K562 (cell line): Measurements from ENCODE around the gene CUL4B. TPM values are rescaled to one million over a fixed set of nuclear protein-coding genes. Genes with fewer than 3 reads are reported as not detected.

Experiments used
- ADNP ChIP-seq: fragments of 200-800 bp; sonication (Bioruptor generic); IDR thresholded peaks from 2 replicates; pipeline ENCODE4 v1.6.1; 2016; ENCODE audit warnings: missing genetic modification characterization, missing compliant biosample characterization
- ARID3A ChIP-seq: IDR thresholded peaks from 2 replicates; pipeline ENCODE4 v1.6.1; 2012; ENCODE audit warnings: low read depth, low read length, improper control_type of control experiment, borderline replicate concordance
- CCNT2 ChIP-seq: IDR thresholded peaks from 2 replicates; pipeline ENCODE4 v1.6.1; 2011; ENCODE audit warnings: borderline replicate concordance, low read depth, mild to moderate bottlenecking, moderate library complexity, mixed read lengths, low read length; ENCODE audit not compliant: insufficient read length; ENCODE audit errors: extremely low read depth
- EWSR1 ChIP-seq: fragments of 450-650 bp; IDR thresholded peaks from 2 replicates; pipeline ENCODE4 v1.6.1; 2018; ENCODE audit warnings: borderline replicate concordance, mild to moderate bottlenecking, low read depth, moderate library complexity; ENCODE audit not compliant: partially characterized antibody
- HCFC1 ChIP-seq: IDR thresholded peaks from 2 replicates; pipeline ENCODE4 v1.6.1; 2012; ENCODE audit warnings: low read depth, low read length, improper control_type of control experiment
- KHSRP ChIP-seq: fragments of 450-650 bp; IDR thresholded peaks from 2 replicates; pipeline ENCODE4 v1.6.1; 2017
- PTRF ChIP-seq: fragments of 450-650 bp; IDR thresholded peaks from 2 replicates; pipeline ENCODE4 v1.6.1; 2016; ENCODE audit warnings: mild to moderate bottlenecking, missing genetic modification characterization, missing compliant biosample characterization
- RB1 ChIP-seq: fragments of 450-650 bp; IDR thresholded peaks from 2 replicates; pipeline ENCODE4 v1.6.1; 2017; ENCODE audit warnings: low read depth, mild to moderate bottlenecking
- RBM15 ChIP-seq: fragments of 200-400 bp; formaldehyde crosslinking; IDR thresholded peaks from 2 replicates; pipeline ENCODE4 v1.6.1; 2018; ENCODE audit warnings: mild to moderate bottlenecking, low read length, moderate library complexity; ENCODE audit not compliant: insufficient read depth
- RNF2 ChIP-seq: sonication (generic); IDR thresholded peaks from 2 replicates; pipeline ENCODE4 v1.6.1; 2016
- STAG1 ChIP-seq: sonication (generic); formaldehyde crosslinking; IDR thresholded peaks from 2 replicates; pipeline ENCODE4 v1.5.0; 2020; ENCODE audit warnings: missing genetic modification reagents, borderline replicate concordance
- THRAP3 ChIP-seq: fragments of 450-650 bp; IDR thresholded peaks from 2 replicates; pipeline ENCODE4 v1.6.1; 2016; ENCODE audit warnings: mild to moderate bottlenecking, inconsistent platforms, borderline replicate concordance
- ZC3H8 ChIP-seq: fragments of 450-650 bp; IDR thresholded peaks from 2 replicates; pipeline ENCODE4 v1.6.1; 2017
- ZNF395 ChIP-seq: fragments of 200-800 bp; sonication (Bioruptor generic); IDR thresholded peaks from 2 replicates; pipeline ENCODE4 v1.6.1; 2017; ENCODE audit warnings: missing genetic modification characterization, missing compliant biosample characterization
- ZNF511 ChIP-seq: sonication (generic); formaldehyde crosslinking; IDR thresholded peaks from 2 replicates; pipeline ENCODE4 v1.8.0; 2022; ENCODE audit warnings: mild to moderate bottlenecking, missing genetic modification reagents
- ZNF518B ChIP-seq: fragments of 250-450 bp; sonication (Bioruptor Pico); IDR thresholded peaks from 2 replicates; pipeline ENCODE4 v1.5.0; 2021; ENCODE audit warnings: mild to moderate bottlenecking, moderate library complexity
- ZNF766 ChIP-seq: fragments of 200-800 bp; sonication (Bioruptor generic); conservative IDR thresholded peaks from 2 replicates; pipeline ENCODE4 v1.6.1; 2016; ENCODE audit warnings: missing genetic modification characterization, missing compliant biosample characterization
- polyA plus RNA-seq, 8 experiments: library from polyadenylated mRNA; depleted of rRNA in 4 of 8; stranded (reverse) in 5 of 8; unstranded in 3 of 8; fragments of >200 nt; fragmentation: Nextera tagmentation in 2 of 8; fragmentation: Illumina TruSeq in 1 of 8; extraction: Ambion mirVana in 2 of 8; extraction: Trizol in 1 of 8; gene quantifications; 2 replicates each; pipeline versions ENCODE4 v1.2.1 to v1.2.3, GENCODE V29; 2011 to 2014; ENCODE audit warnings: inconsistent platforms in 1 of 8, missing spikeins in 1 of 8
- total RNA-seq, 7 experiments: library from RNA; depleted of rRNA in 6 of 7; stranded (reverse); fragments of >200 nt in 6 of 7; fragmentation: Illumina TruSeq in 2 of 7; extraction: Trizol in 2 of 7; gene quantifications; 2 replicates each; pipeline versions ENCODE4 v1.2.1 to v1.2.3, GENCODE V29; 2011 to 2021; ENCODE audit warnings: low replicate concordance in 1 of 7

The CUL4B gene
- total and polyA plus RNA-seq, 9 of the 15 experiments (the other 6 are each of a cell fraction or from before 2014, with no cell fraction given) = 15.0 to 41.7 (median 37.5) TPM

GRCh38 chrX:120560405-120560841 is 339 bp downstream of the CUL4B start (continued):
- no peak for TF ChIP-seq ARID3A
- no peak for TF ChIP-seq EWSR1
- no peak for TF ChIP-seq RBM15
- no peak for TF ChIP-seq HCFC1
- no peak for TF ChIP-seq STAG1 (CRISPR knock-in tag)
- no peak for TF ChIP-seq ZNF518B (CRISPR knock-in tag)
- TF ChIP-seq RNF2 = no peak
- no peak for TF ChIP-seq KHSRP
- no peak for TF ChIP-seq ADNP (tag)
- no peak for TF ChIP-seq PTRF (tag)
- no peak for TF ChIP-seq ZNF511 (CRISPR knock-in tag)
- no peak for TF ChIP-seq RB1
- TF ChIP-seq ZC3H8 = 0 out of 2 replicates have a peak, but pooled peaks have one; percentile 62
- no peak for TF ChIP-seq ZNF395 (CRISPR knock-in tag)
- no peak for TF ChIP-seq ZNF766 (CRISPR knock-in tag)
- no peak for TF ChIP-seq THRAP3
- no peak for TF ChIP-seq CCNT2
